Calu3 (cell line): Measurements from ENCODE around the gene PLAU. TPM values are rescaled to one million over a fixed set of nuclear protein-coding genes. Genes with fewer than 3 reads are reported as not detected.

ENCODE experiments used
- BruUV-seq: library from RNA; stranded (reverse); fragments of 400-500 nt; replicated peaks from 2 replicates; lab custom pipeline; 2021; lab: Mats Ljungman, UMichigan
- CTCF ChIA-PET: fragments of 300-600 bp; sonication (Branson Sonifier 250); formaldehyde crosslinking; loops from one replicate; lab custom pipeline; 2022; ENCODE audit warnings: antibody characterized with exemption; lab: Charles Lee
- DNase-seq: peaks from one replicate; pipeline ENCODE4 v3.0.0; 2022
- H3K27ac Mint-ChIP-seq: one replicate; pipeline ENCODE4 v1.8.0; 2022; ENCODE audit warnings: mixed read lengths; ENCODE audit not compliant: unreplicated experiment
- H3K27me3 Mint-ChIP-seq: one replicate; pipeline ENCODE4 v1.8.0; 2022; ENCODE audit warnings: mixed read lengths; ENCODE audit not compliant: unreplicated experiment
- H3K36me3 Mint-ChIP-seq: one replicate; pipeline ENCODE4 v1.8.0; 2022; ENCODE audit warnings: mild to moderate bottlenecking, moderate library complexity, mixed read lengths; ENCODE audit not compliant: insufficient read depth, unreplicated experiment
- H3K4me1 Mint-ChIP-seq: one replicate; pipeline ENCODE4 v1.8.0; 2022; ENCODE audit warnings: mild to moderate bottlenecking, low read depth, mixed read lengths; ENCODE audit not compliant: unreplicated experiment
- H3K4me3 Mint-ChIP-seq: one replicate; pipeline ENCODE4 v1.8.0; 2022; ENCODE audit warnings: mild to moderate bottlenecking, low read depth, moderate library complexity, mixed read lengths; ENCODE audit not compliant: unreplicated experiment
- H3K9me3 Mint-ChIP-seq: one replicate; pipeline ENCODE4 v1.8.0; 2022; ENCODE audit warnings: low read depth, mixed read lengths; ENCODE audit not compliant: unreplicated experiment
- CTCF ChIP-seq: fragments of 200-600 bp; IDR thresholded peaks from one replicate; pipeline ENCODE4 v1.8.0; 2022; ENCODE audit warnings: antibody characterized with exemption; ENCODE audit not compliant: unreplicated experiment
- intact Hi-C: fragments of 100-400 bp; cut with micrococcal nuclease; formaldehyde crosslinking; loops from one replicate; pipeline ENCODE4 v1.10.0; 2022; ENCODE audit not compliant: unreplicated experiment
- total RNA-seq: library from RNA; stranded (reverse); gene quantifications from 2 replicates; pipeline ENCODE4 v1.2.3, GENCODE V29; 2022

Gene PLAU
- total RNA-seq, 1 experiment from 2014 or later: 706 TPM

- Mint-ChIP-seq H3K4me1 (peaks cover 70% of the 10 kb centered on the region), H3K27ac (no peak overlapping the region), H3K9me3 (no peaks in the 10 kb centered on the region), H3K27me3 (no peaks in the 10 kb centered on the region), H3K36me3 (peaks cover 57% of the 10 kb centered on the region), H3K4me3 (peak overlapping the region; percentile 61)
- CTCF ChIA-PET: interaction anchor here (0.6 to 2.0 kb wide), 3 partner anchors 11 to 838 kb away, joined by 4 to 7 read pairs (median 7); no protein-coding TSS in a partner anchor
- no TSS peak for BruUV-seq
- TF ChIP-seq CTCF: no peak
- no peak for DNase-seq
- intact Hi-C loops: loop anchor here (10.0 kb wide), 1 partner anchor 100 kb away; a partner anchor contains a TSS
These were observed 35.8 kb upstream of the PLAU start for GRCh38 chr10:73875139-73875475.

GRCh38 chr10:73876157-73876556 lies 34.8 kb upstream of the PLAU start:
- DNase-seq: peak; percentile 49
- H3K4me1 Mint-ChIP-seq: peaks cover 63% of the 10 kb centered on the region
- no peak for TF ChIP-seq CTCF
- intact Hi-C loops: loop anchor here (10.0 kb wide), 1 partner anchor 101 kb away; a partner anchor contains a TSS
- no peaks in the 10 kb centered on the region for H3K9me3 Mint-ChIP-seq
- BruUV-seq: no TSS peak
- H3K36me3 Mint-ChIP-seq: peaks cover 53% of the 10 kb centered on the region
- H3K27ac Mint-ChIP-seq: no peak overlapping the region
- CTCF ChIA-PET: interaction anchor here (1.9 to 2.0 kb wide), 2 partner anchors 10 to 12 kb away, joined by 7 read pairs; no protein-coding TSS in a partner anchor
- H3K27me3 Mint-ChIP-seq: no peaks in the 10 kb centered on the region
- no peak overlapping the region for H3K4me3 Mint-ChIP-seq

- DNase-seq: no peak
- intact Hi-C loops: loop anchor here (10.0 kb wide), 1 partner anchor 102 kb away; a partner anchor contains a TSS
- CTCF ChIA-PET: interaction anchor here (0.7 to 2.0 kb wide), 3 partner anchors 10 to 23 kb away, joined by 3 to 7 read pairs (median 7); no protein-coding TSS in a partner anchor
- no peak overlapping the region for H3K4me3 Mint-ChIP-seq
- BruUV-seq: no TSS peak
- H3K27me3 Mint-ChIP-seq: no peaks in the 10 kb centered on the region
- H3K27ac Mint-ChIP-seq: no peak overlapping the region
- peaks cover 59% of the 10 kb centered on the region for H3K4me1 Mint-ChIP-seq
- TF ChIP-seq CTCF: no peak
- peaks cover 49% of the 10 kb centered on the region for H3K36me3 Mint-ChIP-seq
- no peaks in the 10 kb centered on the region for H3K9me3 Mint-ChIP-seq
These were observed 34.4 kb upstream of the PLAU start for GRCh38 chr10:73876566-73876965.

GRCh38 chr10:73876971-73877370 lies 34.0 kb upstream of the PLAU start:
- Mint-ChIP-seq H3K9me3 (no peaks in the 10 kb centered on the region), H3K36me3 (peaks cover 45% of the 10 kb centered on the region), H3K27ac (no peak overlapping the region), H3K4me3 (no peak overlapping the region), H3K27me3 (no peaks in the 10 kb centered on the region), H3K4me1 (peaks cover 55% of the 10 kb centered on the region)
- TF ChIP-seq CTCF: no peak
- DNase-seq: no peak
- CTCF ChIA-PET: interaction anchor here (0.7 kb wide), 1 partner anchor 22 kb away, joined by 3 read pairs; no protein-coding TSS in a partner anchor
- intact Hi-C loops: loop anchor here (10.0 kb wide), 1 partner anchor 102 kb away; a partner anchor contains a TSS
- no TSS peak for BruUV-seq
